HG02943 (cell line): ENCODE data around the gene PRODH2.
"Not testable (repeated sequence)": the region's sequence is repeated elsewhere in the genome, so short reads cannot be mapped to it uniquely, and the experiment has no call there.

Experiments used
- ATAC-seq: cut with Tn5 transposase; IDR thresholded peaks from one replicate; pipeline ENCODE4 v1.9.1; 2021; ENCODE audit warnings: mild to moderate bottlenecking, low read depth, moderate library complexity; ENCODE audit not compliant: unreplicated experiment

The PRODH2 gene

DNA sequence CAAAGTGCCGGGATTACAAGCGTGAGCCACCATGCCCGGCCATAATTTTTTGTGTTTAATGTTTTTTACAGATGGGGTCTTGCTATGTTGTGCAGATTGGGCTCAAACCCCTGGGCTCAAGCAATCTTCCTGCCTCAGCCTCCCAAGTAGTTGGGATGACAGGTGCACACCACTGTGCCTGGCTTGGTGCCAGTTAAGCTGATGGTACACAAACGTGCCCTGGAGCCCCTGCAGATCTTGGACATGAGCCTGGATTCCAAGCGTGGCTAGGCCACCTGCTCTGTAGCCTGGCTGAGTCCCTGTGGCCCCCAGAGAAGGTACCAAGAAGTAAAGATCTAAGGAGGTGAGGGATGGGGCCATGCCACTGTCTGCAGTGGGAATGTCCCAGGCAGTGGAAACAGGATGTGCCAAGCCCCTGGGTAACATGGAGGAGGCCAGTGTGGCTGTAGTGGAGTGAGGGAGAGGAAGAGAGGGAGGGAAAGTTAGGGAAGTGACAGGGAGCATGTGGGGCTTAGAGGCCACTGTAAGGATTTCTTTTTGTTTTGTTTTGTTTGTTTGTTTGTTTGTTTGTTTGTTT lies 7.0 kb downstream of the PRODH2 start:
- ATAC-seq, result no peak

DNA sequence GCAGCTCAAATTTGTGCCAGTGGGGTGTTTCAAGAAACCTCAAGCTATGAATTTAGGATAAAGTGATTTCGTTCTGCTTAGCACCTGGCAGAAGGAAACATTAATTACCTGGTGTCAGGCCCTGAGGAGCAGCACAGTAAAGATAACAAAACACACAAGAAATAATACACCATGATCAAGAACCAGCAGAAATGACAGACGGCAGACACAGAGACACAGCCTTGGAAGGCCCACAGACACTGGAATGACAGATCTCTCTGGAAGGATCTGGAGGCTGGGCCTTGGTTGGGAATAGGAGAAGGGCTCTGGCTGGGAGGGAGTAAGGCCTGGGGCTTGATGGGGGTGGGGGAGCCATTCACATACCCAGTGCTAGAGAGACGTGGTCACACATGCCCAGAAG lies 10.8 kb downstream of the PRODH2 start:
- ATAC-seq, result no peak

DNA sequence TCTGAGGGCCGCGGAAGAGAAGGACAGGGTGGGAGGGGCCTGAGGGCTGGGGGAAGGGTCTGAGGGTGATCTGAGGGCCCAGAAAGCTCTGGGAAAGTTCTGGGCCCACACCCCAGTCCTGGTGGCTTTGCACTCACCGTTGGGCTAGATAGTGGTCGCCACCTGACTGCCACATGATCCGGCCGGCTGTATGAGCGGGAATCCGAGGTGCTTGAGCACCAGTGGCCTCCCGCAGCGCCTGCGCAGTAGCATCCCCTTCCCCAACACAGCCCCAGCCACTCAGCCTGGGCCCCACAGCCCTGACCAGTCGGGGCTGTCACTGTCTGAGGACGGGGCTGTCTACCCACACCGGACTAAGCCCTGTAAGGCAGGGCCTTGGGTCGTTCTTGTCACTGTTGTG lies 15.0 kb downstream of the PRODH2 start:
- ATAC-seq, result no peak

DNA sequence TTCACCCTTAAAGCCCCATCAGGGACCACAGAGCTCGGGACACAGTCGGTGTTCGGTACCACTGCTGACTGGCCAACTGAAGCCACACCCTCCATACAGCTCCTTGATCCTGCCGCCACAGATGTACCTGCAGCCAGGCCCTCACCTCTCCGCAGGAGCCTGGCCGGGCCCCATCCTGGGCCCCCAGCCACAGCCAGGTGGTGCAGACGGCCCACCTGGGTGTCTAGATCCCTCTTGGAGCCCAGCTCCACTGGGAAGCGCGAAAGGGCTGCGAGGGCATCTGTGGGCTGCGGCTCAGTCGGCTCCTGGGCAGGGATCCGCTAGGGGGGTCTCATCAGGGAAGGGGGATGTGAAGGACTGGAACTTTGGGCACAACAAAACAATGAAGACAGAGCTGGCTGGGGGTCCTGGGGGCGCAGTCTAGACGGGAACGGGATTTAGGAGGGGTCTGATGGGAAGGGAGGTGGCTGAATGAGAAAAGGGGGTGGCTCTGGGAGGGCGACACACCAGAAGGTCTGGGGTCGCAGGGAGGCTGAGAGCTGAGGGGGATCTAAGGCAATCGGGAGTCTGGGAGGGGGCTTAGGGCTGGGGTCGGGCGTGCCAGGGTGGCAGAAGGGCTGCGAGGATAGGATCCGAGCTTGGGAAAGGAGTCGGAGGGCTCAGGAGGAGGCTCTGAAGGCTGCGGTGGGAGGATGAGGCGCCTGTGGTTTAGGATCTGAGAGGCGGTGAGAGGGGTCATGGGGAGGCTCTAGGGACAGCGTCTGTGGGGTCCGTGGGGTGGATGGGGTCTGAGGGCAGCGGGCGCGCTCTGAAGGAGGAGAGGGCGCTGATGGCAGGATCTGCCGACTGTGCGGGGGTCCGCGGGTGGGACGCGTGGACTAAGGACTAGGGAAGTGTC lies 15.8 kb downstream of the PRODH2 start:
- no peak for ATAC-seq

DNA sequence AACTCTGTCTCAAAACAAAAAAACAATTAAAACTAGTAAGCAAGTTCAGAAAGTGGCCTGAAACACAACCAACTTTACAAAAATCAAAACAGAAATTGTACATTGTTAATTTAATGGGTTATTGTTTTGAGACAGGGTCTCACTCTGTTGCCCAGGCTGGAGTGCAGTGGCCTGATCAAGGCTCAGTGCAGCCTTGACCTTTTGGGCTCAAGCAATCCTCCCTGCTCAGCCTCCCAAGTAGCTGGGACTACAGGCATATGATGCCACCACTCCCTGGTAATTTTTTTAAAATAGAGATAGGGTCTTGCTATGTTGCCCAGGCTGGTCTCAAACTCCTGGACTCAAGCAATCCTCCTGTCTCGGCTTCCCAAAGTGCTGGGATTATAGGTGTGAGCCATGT lies 17.1 kb downstream of the PRODH2 start:
- not testable (repeated sequence) for ATAC-seq

DNA sequence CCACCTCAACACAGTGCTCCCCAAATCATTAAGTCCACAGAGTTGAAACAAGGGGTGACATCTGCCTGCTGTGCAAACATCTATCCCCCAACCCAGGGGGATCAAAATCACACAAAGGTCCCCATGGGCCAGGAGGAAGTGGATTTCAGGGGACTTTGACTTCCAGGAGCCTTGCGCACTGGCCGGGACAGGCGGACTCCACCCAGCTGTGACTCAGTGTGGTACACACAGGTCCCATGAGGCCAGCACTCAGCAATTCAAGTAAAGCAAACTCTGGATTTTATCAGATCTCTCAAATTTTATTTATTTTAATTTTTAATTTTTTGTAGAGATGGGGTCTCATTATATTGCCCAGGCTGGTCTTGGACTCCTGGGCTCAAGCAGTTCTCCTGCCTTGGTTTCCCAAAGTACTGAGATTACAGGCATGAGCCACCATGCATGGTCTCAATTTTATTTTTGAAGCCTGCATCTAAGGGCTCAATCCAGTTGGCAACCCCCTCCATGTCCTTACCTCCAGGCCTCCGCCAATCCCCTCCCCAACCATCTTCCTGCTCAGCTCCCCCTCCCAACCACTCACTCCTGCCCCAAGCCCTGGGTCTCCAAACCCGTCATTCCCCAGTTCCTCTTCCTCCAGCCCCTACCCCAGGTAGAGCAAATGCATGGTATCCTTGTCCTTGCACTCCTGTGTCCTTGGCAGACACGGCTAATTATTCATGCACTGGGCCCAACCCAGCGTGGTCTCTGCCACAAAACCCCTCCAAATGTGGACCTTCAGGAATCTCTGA lies 19.1 kb downstream of the PRODH2 start:
- no peak for ATAC-seq

DNA sequence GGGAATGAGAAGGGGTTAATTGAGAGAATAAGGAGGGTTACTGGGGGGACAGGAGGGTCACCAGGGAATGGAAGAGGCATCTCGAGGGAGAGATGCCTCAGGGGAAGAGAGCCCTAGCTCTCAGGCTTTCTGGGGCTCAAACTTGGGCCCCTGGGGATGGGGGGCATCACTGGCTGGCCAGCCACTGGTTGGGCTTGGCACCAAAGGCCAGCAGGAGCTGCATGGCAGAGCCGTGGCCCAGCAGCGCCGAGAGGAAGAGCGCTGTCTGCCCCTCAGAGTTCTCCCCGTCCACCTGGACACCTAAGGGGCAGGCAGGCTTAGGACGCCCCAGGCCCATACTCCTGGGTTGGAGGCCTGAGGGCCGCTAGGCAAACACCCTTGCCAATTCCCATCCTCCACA lies 19.8 kb downstream of the PRODH2 start:
- no peak for ATAC-seq

DNA sequence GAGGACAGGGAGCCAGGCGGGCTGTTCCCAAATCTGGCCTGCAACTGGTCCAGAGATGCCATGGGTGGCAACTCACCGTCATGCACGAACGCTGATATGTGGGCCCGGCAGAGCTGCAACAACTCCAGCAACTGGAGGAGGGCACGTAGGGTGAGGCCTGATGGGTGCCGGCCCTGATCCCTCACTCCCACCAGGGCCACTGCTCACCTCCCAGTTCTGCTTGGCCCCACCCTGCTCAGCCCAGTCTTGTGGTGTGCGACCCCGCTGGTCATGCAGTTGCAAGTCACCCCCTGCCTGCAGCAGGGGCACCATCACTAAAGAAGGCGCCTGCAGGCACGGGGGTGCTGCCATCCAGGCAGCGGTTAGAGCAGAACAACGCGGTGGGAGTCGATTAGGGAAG lies 20.3 kb downstream of the PRODH2 start:
- ATAC-seq, result no peak

DNA sequence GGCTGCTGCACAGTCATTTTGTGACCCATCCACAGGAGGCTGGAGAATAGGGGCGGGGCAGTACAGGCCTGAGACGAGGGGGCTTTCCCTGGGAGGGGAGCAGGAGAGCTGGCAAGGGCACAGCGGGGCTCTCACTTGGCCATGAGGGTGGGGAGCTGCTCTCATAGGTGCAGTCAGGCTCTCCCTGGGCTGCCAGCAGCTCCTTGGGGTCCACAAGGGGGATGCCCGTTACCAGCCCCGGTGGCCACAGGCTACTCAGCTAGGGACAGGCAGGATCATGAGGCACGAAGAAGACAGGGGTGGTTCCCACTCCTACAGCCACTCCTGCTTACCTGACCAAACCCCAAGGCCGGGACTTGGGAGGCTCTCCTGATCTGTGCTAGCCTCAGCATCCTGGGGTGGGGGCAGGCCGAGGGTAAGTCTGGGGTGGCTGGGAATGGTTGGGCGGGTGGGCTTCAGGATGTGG lies 20.8 kb downstream of the PRODH2 start:
- ATAC-seq, result no peak

DNA sequence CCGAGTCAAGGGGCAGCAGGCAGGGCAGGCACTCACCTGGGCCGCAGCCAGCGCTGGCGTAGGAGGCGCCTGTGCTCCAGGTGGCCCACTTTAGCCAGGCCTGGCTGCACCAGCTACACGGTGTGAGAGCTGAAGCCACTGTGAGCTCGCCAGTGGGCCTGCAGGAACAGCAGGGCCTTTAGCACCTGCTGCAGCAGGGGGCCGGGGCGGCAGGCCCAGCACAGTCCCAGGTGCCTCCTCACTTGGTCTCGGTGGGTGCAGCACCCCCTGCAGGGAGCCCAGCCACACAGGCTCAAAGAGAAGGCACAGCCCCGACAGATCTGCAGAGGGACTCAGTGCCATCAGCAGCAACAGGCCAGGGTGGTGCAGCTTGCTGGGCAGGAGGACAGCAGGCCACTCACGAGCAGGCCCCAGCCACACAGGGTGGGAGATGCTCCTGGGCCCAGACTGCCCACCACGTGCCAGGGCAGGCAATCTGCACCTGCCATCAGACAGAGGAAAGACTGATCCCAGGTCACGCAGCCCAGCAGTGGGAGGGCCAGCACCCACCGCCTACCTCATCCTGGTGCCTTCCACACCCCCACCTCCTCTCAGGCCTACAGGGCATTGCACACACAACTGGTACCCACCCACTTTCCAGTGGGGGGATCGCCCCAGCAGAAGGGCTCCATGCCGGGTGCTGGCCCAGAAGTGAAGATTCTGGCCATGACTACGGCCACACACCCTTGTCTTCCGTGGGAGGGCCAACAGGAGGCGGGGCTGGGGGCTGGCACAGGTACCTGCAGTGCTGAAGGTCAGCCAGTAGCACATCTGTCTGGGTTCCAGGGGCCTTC lies 21.4 kb downstream of the PRODH2 start:
- no peak for ATAC-seq

DNA sequence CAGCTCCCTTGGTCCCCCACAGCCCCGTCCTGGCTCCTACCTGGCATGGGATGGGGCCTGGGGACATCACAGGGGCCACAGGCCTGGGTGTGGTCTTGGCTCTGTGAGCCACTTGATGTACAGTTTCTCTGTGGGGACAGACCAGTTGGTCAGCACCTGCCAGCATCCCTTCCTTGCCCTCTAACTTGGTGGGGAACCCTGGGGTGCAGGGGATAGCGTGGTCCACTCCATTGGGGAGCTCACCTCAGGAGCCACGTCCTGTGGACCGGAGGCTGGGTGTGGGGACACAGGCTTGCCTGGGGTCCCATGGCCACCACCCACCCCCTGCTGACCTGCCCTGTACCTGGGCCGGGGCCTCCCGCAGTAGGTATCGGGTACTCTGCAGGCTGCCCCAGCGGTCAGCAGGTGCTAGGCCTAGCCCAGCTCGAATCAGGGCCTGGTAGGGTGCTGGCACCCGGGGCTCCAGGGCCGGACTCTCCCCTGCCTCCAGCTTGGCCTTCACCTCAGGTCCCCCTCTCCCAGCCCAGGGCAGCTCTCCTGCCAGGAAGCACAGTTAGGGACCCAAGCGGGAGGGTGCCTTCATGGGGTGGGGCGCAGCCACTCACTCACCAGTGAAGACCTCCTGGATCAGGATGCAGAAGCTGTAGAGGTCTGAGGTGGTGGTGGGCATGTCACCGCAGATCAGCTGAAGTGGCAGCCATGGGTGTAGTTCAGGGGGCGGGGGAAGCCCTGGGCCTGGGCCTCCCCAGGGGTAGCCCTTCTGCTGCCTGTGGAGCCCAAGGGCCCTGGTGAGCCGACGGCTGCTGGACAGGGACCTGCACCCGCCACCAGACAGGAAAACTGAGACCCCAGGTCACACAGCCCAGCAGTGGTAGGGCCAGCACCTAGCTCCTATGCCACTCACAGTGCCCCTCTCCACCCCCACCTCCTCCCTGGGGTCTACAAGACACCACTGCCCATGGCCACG lies 22.4 kb downstream of the PRODH2 start:
- ATAC-seq, result no peak

DNA sequence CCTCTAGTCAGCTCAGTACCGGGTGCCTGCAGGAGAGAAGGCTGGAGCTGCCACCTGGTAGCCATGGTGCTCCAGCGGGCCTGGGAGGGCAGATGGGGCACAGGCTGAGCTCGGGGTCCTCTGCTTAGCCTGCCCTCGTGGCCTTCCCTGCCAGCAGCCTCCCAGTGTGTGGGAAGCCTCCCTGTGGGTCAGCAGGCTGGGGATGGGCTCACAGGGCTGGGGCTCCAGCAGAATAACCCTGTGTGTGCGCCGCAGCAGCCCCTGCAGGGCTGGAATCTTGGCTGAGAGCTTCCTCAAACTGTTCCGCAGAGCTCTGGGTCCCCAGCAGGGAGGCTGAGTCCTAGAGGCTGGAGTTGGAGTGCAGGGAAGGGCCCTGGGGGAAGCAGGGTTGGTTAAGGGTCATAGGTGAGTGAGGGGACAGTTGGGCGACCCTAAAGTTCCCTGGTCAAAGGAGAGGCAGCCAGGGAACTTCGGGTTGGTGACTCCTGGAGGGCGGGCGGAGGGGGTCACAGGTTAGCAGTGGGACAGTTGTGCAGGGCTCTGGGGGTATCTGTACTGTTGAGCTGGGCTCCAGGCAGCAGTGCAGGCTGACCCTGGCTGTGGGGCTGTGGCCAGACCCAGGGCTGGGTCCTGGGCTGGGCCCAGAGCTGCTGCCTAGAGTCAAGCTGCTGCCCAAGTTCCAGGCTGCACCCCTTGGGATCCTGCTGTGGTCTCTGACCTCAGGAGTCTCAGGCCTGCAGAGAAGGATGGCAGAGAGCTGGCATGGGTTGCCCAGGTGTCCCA lies 23.3 kb downstream of the PRODH2 start:
- ATAC-seq, result no peak

DNA sequence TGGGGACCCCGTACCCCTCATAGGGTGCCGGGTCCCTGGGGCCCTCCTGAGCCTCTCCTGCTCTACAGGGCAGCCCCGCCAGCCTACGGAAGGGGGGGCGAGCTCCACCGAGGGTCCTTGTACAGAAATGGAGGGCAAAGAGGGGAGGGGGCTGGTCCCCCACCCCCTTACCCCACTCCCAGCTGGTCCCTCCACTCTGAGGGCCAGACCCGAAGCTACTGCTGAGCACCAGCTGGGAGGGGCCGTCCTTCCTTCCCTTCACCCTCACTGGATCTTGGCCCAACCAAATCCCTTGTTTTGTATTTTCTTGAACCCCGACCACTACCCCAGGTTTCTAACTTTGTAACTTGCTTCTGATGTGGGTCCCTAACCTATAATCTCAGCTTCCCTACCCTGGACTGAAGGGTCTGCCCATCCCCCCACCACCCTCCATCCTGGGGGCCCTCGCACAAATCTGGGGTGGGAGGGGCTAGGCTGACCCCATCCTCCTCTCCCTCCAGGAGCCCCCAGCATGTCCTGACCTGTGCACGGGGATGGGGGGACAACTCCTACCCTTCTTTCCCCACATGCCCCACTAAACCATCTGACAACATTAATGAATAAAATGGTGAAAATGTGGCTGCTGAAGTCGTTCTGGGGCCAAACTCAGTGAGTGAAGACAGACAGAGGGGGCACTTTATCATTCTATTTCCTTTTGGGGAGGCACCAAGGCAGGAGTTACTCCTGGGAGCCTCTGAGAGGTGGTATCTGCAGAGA lies 24.3 kb downstream of the PRODH2 start:
- no peak for ATAC-seq

DNA sequence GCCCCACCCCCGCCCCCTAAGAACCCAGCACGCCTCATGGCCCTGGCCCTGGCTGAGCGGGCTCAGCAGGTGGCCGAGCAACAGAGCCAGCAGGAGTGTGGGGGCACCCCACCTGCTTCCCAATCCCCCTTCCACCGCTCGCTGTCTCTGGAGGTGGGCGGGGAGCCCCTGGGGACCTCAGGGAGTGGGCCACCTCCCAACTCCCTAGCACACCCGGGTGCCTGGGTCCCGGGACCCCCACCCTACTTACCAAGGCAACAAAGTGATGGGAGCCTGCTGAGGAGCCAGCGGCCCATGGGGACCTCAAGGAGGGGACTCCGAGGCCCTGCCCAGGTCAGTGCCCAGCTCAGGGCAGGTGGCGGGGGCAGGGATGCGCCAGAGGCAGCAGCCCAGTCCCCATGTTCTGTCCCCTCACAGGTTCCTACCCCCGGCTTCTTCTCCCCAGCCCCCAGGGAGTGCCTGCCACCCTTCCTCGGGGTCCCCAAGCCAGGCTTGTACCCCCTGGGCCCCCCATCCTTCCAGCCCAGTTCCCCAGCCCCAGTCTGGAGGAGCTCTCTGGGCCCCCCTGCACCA lies 25.3 kb downstream of the PRODH2 start:
- ATAC-seq, result no peak

DNA sequence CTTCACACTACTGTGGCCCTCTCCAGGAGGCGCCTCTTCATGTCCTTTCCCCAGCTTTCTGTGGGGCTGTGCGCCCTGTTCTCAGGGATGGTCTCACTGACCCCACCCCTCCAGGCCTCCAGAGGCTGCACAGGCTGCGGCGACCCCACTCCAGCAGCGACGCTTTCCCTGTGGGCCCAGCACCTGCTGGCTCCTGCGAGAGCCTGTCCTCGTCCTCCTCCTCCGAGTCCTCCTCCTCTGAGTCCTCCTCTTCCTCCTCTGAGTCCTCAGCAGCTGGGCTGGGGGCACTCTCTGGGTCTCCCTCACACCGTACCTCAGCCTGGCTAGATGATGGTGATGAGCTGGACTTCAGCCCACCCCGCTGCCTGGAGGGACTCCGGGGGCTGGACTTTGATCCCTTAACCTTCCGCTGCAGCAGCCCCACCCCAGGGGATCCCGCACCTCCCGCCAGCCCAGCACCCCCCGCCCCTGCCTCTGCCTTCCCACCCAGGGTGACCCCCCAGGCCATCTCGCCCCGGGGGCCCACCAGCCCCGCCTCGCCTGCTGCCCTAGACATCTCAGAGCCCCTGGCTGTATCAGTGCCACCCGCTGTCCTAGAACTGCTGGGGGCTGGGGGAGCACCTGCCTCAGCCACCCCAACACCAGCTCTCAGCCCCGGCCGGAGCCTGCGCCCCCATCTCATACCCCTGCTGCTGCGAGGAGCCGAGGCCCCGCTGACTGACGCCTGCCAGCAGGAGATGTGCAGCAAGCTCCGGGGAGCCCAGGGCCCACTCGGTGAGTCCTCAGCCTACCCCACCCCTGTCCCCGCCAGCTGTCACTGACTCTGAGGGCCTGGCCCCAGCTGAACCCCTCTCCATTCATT lies 26.1 kb downstream of the PRODH2 start:
- no peak for ATAC-seq

DNA sequence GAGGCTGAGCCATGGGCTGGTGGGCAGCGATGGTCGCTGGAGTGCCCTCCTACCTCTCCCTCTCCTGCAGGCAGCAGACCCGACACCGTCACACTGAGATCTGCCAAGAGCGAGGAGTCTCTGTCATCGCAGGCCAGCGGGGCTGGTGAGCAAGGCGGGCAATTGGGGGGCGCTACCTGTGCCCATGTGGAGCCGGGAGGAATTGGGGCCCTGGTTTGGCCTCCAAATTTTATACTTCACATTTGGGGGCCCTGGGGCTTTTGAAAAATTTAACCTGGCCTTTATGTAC lies 27.4 kb downstream of the PRODH2 start:
- no peak for ATAC-seq
